Activated naive CD4-positive, alpha-beta T cell treated with anti-CD3 and anti-CD28 coated beads, Interleukin-2, amount 50 U/mL, for 16 hours (primary cell): ENCODE data around the gene MPPE1.
"Not testable (repeated sequence)": the region's sequence is repeated elsewhere in the genome, so short reads cannot be mapped to it uniquely, and the experiment has no call there.

ENCODE experiments used
- DNase-seq: peaks from one replicate; pipeline ENCODE4 v3.0.0-alpha.2; 2020

Gene MPPE1

DNA sequence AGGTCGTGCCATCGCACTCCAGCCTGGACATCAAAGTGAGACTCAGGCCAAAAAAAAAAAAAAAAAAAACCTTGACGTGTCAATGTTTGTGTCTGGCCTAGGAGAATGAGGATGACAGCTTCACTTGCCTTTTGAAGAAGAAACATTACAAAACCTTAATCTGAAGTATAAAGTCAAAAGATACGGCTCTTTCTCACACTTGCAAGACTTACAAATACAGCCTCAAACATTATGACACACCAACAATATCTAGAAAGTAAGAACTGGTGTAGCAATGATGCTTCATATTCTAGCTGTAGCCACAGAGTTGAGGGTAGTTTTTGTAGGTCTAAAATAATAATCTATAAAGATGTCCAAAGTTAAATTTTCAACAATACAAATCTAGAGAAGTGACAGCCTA, 25.5 kb downstream of the MPPE1 start:
- no peak for DNase-seq

GRCh38 chr18:11880586-11881304, 27.4 kb downstream of the MPPE1 start:
- no peak for DNase-seq

GRCh38 chr18:11877497-11878135, 30.5 kb downstream of the MPPE1 start:
- no peak for DNase-seq

GRCh38 chr18:11874676-11875075, 33.4 kb downstream of the MPPE1 start:
- DNase-seq = no peak

GRCh38 chr18:11873670-11874340, 34.3 kb downstream of the MPPE1 start:
- no peak for DNase-seq

DNA sequence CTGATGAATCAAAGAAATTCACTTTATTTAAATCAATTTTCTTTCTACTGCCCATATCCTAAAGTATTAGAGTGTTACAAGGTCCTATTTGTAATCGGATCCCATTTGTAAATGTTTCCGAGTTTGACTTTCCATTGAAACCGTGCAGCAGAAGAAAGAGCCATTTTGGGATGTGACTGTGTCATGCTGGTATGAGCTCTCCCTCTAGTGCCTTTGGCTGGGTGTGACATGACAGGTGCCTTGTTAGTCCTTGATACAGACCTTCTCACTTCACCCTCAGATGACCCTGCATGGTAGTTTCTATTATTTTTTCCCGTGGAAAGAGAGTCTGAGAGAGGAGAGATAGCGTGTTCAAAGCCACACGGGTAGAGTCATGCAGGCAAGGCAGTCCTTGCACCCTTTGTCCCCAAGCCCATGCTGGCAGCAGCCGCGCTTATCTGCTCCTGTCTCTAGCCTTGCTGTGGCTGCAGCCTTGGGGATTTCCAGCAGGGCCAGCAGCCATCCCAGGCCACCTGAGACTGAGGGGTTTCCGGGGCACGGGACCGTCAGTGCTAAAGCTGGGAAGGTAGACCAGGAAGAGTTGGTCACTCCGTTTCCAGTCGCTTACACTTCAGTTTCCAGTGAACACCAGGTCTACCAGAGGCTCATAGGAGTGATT, 35.5 kb downstream of the MPPE1 start:
- no peak for DNase-seq

GRCh38 chr18:11871501-11871900, 36.6 kb downstream of the MPPE1 start:
- no peak for DNase-seq

GRCh38 chr18:11868230-11868629, 39.9 kb downstream of the MPPE1 start:
- DNase-seq = no peak

- DNase-seq = no peak
Measured at GRCh38 chr18:11866764-11867163, 41.4 kb downstream of the MPPE1 start.

DNA sequence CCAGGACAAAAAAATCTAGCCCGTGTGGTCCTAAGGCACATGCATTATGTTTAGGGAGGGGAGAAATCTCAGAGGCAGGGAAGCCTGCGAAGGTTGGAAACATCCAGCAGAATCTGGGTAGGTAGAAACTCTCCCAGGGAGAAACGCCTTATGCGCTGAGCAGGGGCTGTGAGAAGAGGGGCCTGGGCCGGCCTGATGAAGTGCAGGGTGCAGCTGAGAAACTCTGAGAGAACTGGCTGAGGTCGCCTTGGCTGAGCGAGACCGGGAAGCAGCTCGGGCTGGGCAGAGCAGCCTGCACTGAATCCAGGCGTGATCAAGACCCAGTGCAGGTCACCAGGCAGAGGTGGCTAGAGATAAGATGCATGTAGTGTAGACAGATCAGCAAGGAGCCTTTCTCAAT, 41.8 kb downstream of the MPPE1 start:
- DNase-seq = no peak

DNA sequence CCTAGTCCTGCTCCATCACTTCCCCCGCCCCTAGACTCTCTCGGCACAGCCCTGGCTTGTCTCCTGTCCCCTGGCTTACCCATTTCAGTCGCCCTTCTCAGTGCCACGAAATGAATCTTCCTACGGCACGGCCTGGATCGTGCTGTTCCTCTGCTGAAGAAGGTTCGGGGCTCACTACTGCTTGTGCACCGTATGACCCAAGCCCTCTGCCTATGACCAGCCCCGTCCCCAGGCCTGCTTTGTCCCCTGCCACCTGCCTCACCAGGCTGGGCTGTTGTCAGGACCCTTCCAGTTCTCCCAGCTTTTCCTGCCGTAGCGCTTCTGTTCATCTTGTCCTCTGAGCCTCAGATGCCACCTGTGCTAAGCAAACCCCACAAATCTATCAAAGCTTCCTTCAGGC, 43.0 kb downstream of the MPPE1 start:
- no peak for DNase-seq

DNA sequence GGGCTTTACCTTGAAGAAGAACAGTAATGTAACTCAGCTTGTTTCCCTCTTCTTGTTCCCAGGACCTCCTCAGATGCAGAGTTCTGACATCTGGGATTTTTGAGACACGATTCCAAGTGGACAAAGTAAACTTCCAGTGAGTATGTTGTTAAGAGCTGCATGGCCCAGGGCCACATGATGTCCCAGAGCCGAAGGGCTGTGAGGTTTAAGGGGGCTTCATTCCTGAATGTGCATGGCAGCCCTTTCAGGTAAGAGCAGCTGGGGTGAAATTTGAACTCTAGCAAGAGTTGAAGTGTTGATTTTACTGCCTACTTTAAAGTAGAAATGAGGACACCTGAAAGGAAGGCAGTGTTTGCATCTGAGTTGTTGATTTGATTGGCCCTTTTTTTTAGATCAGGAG, 43.6 kb downstream of the MPPE1 start:
- no peak for DNase-seq

DNA sequence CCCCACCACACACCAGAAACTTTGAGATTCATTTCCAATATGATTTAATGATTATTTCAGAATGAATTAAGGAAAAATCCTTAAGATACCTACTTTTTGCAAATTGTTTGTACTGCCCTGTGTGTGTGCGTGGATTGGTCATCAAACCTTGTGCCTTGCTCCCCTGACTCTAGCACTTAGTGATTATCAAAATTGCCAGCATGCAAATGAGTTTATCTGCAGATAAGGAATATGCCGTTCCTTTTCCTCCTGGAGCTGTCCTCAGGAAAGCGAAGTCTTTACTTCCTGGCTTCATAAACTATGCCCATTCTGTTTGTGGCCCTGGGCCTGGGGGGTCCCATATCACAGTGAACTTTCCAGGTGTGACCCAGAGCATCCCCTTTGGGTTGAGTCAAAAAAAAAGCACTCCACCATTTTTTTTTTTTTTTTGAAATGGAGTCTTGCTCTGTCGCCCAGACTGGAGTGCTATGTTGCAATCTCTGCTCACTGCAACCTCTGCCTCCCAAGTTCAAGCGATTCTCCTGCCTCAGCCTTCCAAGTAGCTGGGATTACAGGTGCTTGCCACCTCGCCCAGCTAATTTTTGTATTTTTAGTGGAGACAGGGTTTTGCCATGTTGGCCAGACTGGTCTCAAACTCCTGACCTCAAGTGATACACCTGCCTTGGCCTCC, 45.5 kb downstream of the MPPE1 start:
- DNase-seq = no peak

DNA sequence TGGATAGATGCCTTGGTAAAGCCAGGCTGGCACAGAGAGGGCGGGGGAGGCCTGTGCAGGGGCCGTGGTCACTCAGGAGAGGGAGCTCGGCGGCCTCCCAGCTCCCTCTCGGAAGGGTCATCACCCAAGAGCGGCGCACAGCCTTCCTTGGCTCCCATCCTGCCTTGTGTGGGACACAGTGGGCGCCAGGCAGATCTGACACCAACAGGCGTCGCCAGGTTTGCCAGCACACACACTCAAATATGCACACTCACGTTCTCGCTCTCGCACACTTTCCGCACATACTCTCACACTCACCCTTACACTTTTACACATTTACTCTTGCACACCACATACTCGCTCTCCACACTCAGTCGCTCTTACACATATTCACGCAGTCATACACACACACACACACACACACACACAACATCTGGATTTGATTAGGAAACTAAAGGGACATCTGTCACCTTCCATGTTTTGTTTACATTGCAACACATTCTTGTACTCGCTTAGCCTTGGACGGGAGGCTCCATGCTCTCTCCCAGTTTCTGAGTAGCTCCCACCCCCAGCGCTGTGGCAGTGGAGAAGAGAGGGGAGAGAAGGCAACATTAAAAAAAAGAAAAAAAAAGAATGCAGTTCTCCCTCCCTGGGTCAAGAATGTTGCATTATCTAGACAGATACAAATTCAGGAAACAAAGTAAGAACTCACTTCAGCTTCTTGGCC, 46.4 kb downstream of the MPPE1 start:
- no peak for DNase-seq

DNA sequence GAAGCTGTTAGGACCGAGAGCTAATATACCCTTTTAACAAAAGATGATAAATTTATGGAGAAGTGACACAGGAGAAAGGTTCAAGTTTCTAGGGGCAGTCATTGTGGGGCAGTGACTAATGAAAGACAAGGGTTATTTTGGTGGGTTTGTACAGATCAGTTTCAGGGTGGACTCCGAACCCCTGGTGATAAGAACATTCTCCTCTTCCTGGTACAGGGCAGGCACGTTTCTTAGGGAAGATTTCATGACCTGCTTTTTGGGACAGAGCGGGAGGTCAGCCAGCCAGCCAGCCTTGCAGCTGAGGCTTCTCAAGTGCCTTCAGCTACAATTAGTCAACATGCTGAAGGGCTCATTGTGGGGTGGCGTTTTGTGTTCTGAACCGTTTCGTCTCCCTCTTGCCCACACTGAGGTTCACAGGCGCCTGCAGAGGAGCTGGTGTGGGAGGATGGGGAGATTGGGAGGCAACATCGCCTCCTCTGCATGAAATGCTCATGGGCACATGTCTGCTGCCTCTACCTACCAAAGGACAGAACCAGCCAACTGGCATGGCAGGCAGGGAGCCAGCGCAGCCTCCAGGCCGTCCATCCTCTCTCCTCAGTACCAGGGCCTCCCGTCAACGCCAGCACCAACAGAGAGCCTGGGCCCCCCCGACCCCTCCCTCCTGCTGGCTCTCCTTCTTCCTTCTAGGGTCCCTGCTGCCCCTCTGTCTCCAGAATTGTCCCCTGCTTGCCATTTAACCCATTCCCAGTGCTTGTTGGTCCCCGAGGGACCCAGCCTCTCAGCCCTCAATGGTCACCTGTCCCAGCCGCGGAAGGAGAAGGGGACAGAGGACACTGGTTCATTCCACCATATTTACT, 47.3 kb downstream of the MPPE1 start:
- no peak for DNase-seq

DNA sequence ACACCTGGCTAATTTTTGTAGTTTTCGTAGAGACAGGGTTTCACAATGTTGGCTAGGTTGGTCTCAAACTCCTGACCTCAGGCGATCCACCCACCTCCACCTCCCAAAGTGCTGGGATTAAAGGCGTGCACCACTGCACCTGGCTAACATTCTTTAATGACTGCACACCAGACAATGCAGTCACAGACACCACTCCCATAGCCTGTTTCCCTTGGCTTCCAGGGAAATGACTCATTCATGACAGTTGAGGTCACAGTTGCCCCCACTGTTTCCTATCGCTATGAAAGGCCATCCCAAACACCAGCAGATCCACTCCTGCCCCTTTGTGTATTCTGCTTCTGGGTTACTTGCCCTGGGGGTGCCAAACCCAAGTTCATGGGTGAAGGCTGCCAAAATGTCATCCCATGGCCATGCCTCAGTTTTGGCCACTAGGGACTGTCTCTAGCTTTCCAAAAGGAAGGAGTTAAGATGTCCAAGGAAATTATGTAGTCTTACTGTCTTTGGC, 48.2 kb downstream of the MPPE1 start:
- no peak for DNase-seq

DNA sequence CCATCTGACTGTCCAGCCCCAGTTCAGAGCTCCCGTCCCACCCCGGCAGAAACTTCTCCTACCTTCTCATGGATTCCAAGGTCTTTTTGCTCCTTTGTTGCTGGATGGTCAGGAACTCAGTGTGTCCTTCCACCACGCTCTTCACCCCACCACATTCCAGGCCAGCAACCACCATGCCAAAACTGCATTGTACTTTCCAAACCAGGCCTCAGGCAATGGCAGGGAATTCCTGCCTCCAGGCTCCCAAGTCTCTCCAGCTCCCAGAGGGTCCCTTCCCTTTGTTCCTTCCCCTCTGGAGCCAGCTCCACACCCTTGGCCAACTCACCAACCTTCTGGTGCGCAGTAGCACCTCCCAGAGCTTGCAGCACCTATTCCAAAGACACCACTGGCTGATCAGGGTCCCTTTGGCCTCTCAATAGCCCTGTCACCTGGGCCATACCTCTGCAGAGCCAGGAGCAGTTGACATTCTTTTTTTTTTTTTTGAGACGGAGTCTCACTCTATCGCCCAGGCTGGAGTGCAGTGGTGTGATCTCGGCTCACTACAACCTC, 48.8 kb downstream of the MPPE1 start:
- no peak for DNase-seq

DNA sequence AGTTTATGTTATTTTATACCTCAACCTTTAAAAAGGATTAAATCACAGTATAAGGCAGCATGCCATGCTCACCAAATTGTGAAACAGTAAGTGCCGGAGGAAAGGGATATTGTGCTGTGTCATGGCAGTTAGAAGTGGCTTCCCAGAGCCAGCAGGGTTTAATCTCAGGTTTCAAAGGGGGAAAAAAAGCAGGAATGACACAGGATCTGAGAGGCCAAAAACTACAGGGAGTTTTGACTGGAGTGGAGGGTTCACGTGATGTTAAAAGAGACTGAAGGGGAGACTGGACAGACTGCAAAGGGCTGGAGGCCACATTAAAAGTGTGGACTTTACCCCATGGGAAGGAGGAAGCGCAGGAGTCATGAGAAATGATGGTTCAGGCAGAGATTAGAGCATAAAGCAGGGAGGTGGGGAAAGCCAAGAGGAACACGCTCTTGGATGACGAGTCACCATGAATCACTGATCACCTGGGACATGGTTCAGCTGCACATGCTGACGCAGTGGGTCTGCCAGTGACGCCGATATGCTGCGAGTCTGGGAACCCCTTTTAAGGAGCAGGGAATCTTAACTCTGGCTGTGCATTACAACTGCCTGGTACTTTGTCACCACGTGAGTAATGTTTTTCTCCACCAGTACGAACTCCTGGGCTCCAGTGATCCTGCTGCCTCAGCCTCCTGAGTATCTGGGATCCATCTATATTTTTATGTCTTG, 50.8 kb downstream of the MPPE1 start:
- no peak for DNase-seq

DNA sequence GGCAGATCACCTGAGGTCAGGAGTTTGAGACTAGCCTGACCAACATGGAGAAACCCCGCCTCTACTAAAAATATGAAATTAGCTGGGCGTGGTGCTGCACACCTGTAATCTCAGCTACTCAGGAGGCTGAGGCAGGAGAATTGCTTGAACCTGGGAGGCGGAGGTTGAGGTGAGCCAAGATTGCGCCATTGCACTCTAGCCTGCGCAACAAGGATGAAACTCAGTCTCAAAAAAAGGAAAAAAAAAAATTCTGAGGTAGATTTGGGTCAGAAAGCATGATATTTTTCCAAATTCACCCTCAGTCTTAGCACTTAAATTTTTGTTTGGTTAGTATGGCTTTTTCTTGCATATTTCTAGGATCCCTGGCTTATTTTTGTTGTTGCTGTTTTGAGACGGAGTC, 53.6 kb downstream of the MPPE1 start:
- not testable (repeated sequence) for DNase-seq

DNA sequence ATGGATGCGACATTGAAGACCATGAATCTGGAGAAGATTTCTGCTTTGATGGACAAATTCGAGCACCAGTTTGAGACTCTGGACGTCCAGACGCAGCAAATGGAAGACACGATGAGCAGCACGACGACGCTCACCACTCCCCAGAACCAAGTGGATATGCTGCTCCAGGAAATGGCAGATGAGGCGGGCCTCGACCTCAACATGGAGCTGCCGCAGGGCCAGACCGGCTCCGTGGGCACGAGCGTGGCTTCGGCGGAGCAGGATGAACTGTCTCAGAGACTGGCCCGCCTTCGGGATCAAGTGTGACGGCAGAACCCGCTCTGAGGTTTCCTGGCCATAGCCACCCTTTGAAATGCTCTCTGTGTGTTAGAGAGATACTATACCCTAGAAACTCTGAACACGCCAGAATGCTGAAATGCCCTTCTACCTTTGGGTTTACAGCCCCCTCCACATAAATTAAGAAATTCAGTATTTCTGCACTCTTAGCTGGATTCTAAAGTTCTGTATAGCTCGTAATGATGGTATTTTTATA, 56.2 kb downstream of the MPPE1 start:
- peak; percentile 40 for DNase-seq
